ENCODE data around the gene UBAP2.

- TF ChIP-seq RAD21 (IDR thresholded peaks at IDR 0.05; ENCODE audit: low read depth) (no peak), YY1 (IDR thresholded peaks at IDR 0.05; ENCODE audit: low read depth) (no peak)
Observed at GRCh38 chr9:33934188-33934878, 114.4 kb downstream of the UBAP2 start.

Data from Ishikawa (cell line).